CD14-positive monocyte (primary cell): ENCODE results near the gene GALK2. TPM values are rescaled to one million over a fixed set of nuclear protein-coding genes. Genes with fewer than 3 reads are reported as not detected.

Experiments
- DNase-seq, 3 donors: peaks; one replicate each; pipeline ENCODE4 v3.0.0-alpha.2; 2011 to 2022
- H2AFZ ChIP-seq: 2 replicates; pipeline ENCODE4 v1.6.0; 2012; ENCODE audit warnings: mild to moderate bottlenecking, low read depth, low read length, inconsistent platforms; ENCODE audit not compliant: insufficient read depth, poor library complexity, severe bottlenecking
- H3K27ac ChIP-seq, 2 donors: 1 replicate in 1 of 2; 2 replicates in 1 of 2; pipeline ENCODE4 v1.5.1; 2012 to 2013; ENCODE audit warnings: low read length in 2 of 2, control low read depth in 1 of 2, inconsistent platforms in 1 of 2, low read depth in 1 of 2, mild to moderate bottlenecking in 1 of 2
- H3K27me3 ChIP-seq, 2 donors: one replicate each; pipeline versions ENCODE4 v1.6.0 to v1.6.1; 2011 to 2013; ENCODE audit warnings: low read length in 2 of 2; ENCODE audit not compliant: control insufficient read depth in 2 of 2, insufficient read depth in 2 of 2
- H3K36me3 ChIP-seq, 2 donors: replicated peaks in 1 of 2; 1 replicate in 1 of 2; 2 replicates in 1 of 2; pipeline versions ENCODE4 v1.5.1 to v1.6.1; 2012 to 2013; ENCODE audit warnings: low read length in 2 of 2, control low read depth in 1 of 2, inconsistent platforms in 1 of 2, mild to moderate bottlenecking in 1 of 2; ENCODE audit not compliant: insufficient read depth in 2 of 2, control insufficient read depth in 1 of 2
- H3K4me1 ChIP-seq, 2 donors: 1 replicate in 1 of 2; 2 replicates in 1 of 2; pipeline versions ENCODE4 v1.5.1 to v1.6.1; 2012 to 2013; ENCODE audit warnings: low read length in 2 of 2, control low read depth in 1 of 2, inconsistent platforms in 1 of 2, mild to moderate bottlenecking in 1 of 2, moderate library complexity in 1 of 2; ENCODE audit not compliant: insufficient read depth in 2 of 2, control insufficient read depth in 1 of 2
- H3K4me2 ChIP-seq: replicated peaks from 2 replicates; pipeline ENCODE3; 2012; ENCODE audit warnings: low read length, moderate library complexity, mild to moderate bottlenecking; ENCODE audit not compliant: poor library complexity, severe bottlenecking; ENCODE audit errors: extremely low read depth
- H3K4me3 ChIP-seq, 3 experiments: fragments of 200-600 bp in 1 of 3; sonication (generic) in 1 of 3; replicated peaks in 1 of 3; 1 replicate in 2 of 3; 2 replicates in 1 of 3; pipeline ENCODE4 v1.5.1; 2011 to 2013; ENCODE audit warnings: low read length in 3 of 3, mild to moderate bottlenecking in 3 of 3, control low read depth in 2 of 3, low read depth in 2 of 3, inconsistent platforms in 1 of 3, moderate library complexity in 1 of 3
- H3K79me2 ChIP-seq: 2 replicates; pipeline ENCODE4 v1.6.0; 2012; ENCODE audit warnings: mild to moderate bottlenecking, control low read depth, inconsistent platforms, low read length, moderate library complexity; ENCODE audit not compliant: insufficient read depth
- H3K9ac ChIP-seq: 2 replicates; pipeline ENCODE4 v1.6.0; 2017; ENCODE audit warnings: low read length, mild to moderate bottlenecking; ENCODE audit not compliant: insufficient read depth, poor library complexity, severe bottlenecking
- H3K9me3 ChIP-seq, 2 donors: replicated peaks in 1 of 2; 1 replicate in 1 of 2; 2 replicates in 1 of 2; pipeline versions ENCODE4 v1.5.1 to v1.6.1; 2012 to 2013; ENCODE audit warnings: low read length in 2 of 2, control low read depth in 1 of 2; ENCODE audit not compliant: control insufficient read depth in 1 of 2, insufficient read depth in 1 of 2
- H4K20me1 ChIP-seq: 2 replicates; pipeline ENCODE4 v1.6.0; 2012; ENCODE audit warnings: mild to moderate bottlenecking, low read length, control low read depth, moderate library complexity; ENCODE audit not compliant: insufficient read depth
- H3K27ac Mint-ChIP-seq, 7 donors: one replicate each; pipeline ENCODE4 v1.8.0; 2020; ENCODE audit warnings: mild to moderate bottlenecking in 7 of 7, mixed read lengths in 7 of 7, moderate library complexity in 6 of 7, inconsistent platforms in 2 of 7
- H3K27me3 Mint-ChIP-seq, 3 donors: one replicate each; pipeline ENCODE4 v1.8.0; 2021 to 2022; ENCODE audit warnings: low read depth in 3 of 3, mild to moderate bottlenecking in 3 of 3, mixed read lengths in 3 of 3, moderate library complexity in 3 of 3, inconsistent platforms in 1 of 3
- H3K36me3 Mint-ChIP-seq, 2 donors: one replicate each; pipeline ENCODE4 v1.8.0; 2020; ENCODE audit warnings: mixed read lengths in 2 of 2, inconsistent platforms in 1 of 2, mild to moderate bottlenecking in 1 of 2
- H3K4me1 Mint-ChIP-seq: one replicate; pipeline ENCODE4 v1.8.0; 2020; ENCODE audit warnings: mild to moderate bottlenecking, mixed read lengths
- H3K4me3 Mint-ChIP-seq, 2 donors: one replicate each; pipeline ENCODE4 v1.8.0; 2020; ENCODE audit warnings: mild to moderate bottlenecking in 2 of 2, mixed read lengths in 2 of 2, moderate library complexity in 1 of 2
- H3K9me3 Mint-ChIP-seq, 7 donors: one replicate each; pipeline ENCODE4 v1.8.0; 2020 to 2022; ENCODE audit warnings: mixed read lengths in 7 of 7, mild to moderate bottlenecking in 6 of 7, moderate library complexity in 6 of 7, inconsistent platforms in 2 of 7
- CTCF ChIP-seq: fragments of 200-600 bp; IDR thresholded peaks from one replicate; pipeline ENCODE4 v1.8.0; 2022; ENCODE audit warnings: antibody characterized with exemption, mild to moderate bottlenecking
- WGBS: methylation state at CpG from one replicate; pipeline ENCODE4 v1.1.5; 2013; ENCODE audit warnings: missing lambda C conversion rate; ENCODE audit not compliant: insufficient coverage; 5-methylcytosine and 5-hydroxymethylcytosine counted together
- intact Hi-C, 2 donors: fragments of 100-400 bp; cut with micrococcal nuclease; formaldehyde crosslinking; loops; one replicate each; pipeline versions ENCODE4 v1.15.0 to v1.15.1; 2023
- polyA plus RNA-seq, 3 donors: library from polyadenylated mRNA; depleted of rRNA in 1 of 3; unstranded in 2 of 3; stranded (reverse) in 1 of 3; fragments of 300-500 nt in 2 of 3; fragments of >200 nt in 1 of 3; fragmentation: Illumina TruSeq in 2 of 3; gene quantifications; 1 replicate in 2 of 3; 2 replicates in 1 of 3; pipeline ENCODE4 v1.2.3, GENCODE V29; 2012 to 2021

The GALK2 gene
- polyA plus RNA-seq, 3 donors = 14.2 to 16.9 (median 14.5) TPM

- no peak overlapping the region for H3K27ac Mint-ChIP-seq
- no peaks in the 10 kb centered on the region for H3K36me3 Mint-ChIP-seq
- no peaks in the 10 kb centered on the region for H4K20me1 ChIP-seq
- intact Hi-C loops = no loop called here
- no peak overlapping the region for H3K4me3 Mint-ChIP-seq
- peaks cover 0 to 4% (median 2%) of the 10 kb centered on the region in 7 donors for H3K9me3 Mint-ChIP-seq
- H3K4me2 ChIP-seq = no peak overlapping the region
- no peak overlapping the region for H3K4me3 ChIP-seq
- H3K79me2 ChIP-seq = no peaks in the 10 kb centered on the region
- H2AFZ ChIP-seq = no peak overlapping the region
- no peak for TF ChIP-seq CTCF
- no peaks in the 10 kb centered on the region for H3K27me3 Mint-ChIP-seq
- H3K27me3 ChIP-seq = no peaks in the 10 kb centered on the region
- H3K4me1 ChIP-seq = no peaks in the 10 kb centered on the region
- H3K36me3 ChIP-seq = no peaks in the 10 kb centered on the region
- no peak for DNase-seq
- H3K9me3 ChIP-seq = no peaks in the 10 kb centered on the region
- no peak overlapping the region for H3K9ac ChIP-seq
- H3K27ac ChIP-seq = no peak overlapping the region
- H3K4me1 Mint-ChIP-seq = no peaks in the 10 kb centered on the region
- WGBS = 100% methylated on average over 1 of the region's 1 CpG
These were observed 200.7 kb downstream of the GALK2 start for GRCh38 chr15:49370782-49371181.

GRCh38 chr15:49372366-49372765, 202.3 kb downstream of the GALK2 start:
- no peak for TF ChIP-seq CTCF
- Histone ChIP-seq H3K27ac (no peak overlapping the region), H3K4me1 (no peaks in the 10 kb centered on the region), H3K9me3 (no peaks in the 10 kb centered on the region), H3K27me3 (no peaks in the 10 kb centered on the region), H3K9ac (no peak overlapping the region), H3K4me3 (no peak overlapping the region), H3K4me2 (no peak overlapping the region), H4K20me1 (no peaks in the 10 kb centered on the region), H3K36me3 (no peaks in the 10 kb centered on the region), H2AFZ (no peak overlapping the region), H3K79me2 (no peaks in the 10 kb centered on the region)
- Mint-ChIP-seq H3K27ac (no peak overlapping the region), H3K27me3 (no peaks in the 10 kb centered on the region), H3K9me3 (peaks cover 0 to 3% (median 0%) of the 10 kb centered on the region in 7 donors), H3K4me3 (no peak overlapping the region), H3K36me3 (no peaks in the 10 kb centered on the region), H3K4me1 (no peaks in the 10 kb centered on the region)
- no peak for DNase-seq
- 100% methylated on average over 1 of the region's 1 CpG for WGBS
- intact Hi-C loops = no loop called here
